Brain microvascular endothelial cell (primary cell): Measurements from ENCODE around the gene SMPDL3B.

Experiments
- DNase-seq: peaks from one replicate; pipeline ENCODE4 v3.0.0-alpha.2; 2020
- H3K27ac ChIP-seq: fragments of 250-450 bp; sonication (Bioruptor Pico); 2 replicates; pipeline ENCODE4 v1.5.1; 2020; ENCODE audit warnings: mild to moderate bottlenecking, moderate library complexity
- H3K27me3 ChIP-seq: fragments of 250-450 bp; sonication (Bioruptor Pico); replicated peaks from 2 replicates; pipeline ENCODE4 v1.5.1; 2020; ENCODE audit warnings: mild to moderate bottlenecking
- H3K36me3 ChIP-seq: fragments of 250-450 bp; sonication (Bioruptor Pico); replicated peaks from 2 replicates; pipeline ENCODE4 v1.5.1; 2020; ENCODE audit warnings: mild to moderate bottlenecking
- H3K4me3 ChIP-seq: 2 replicates; pipeline ENCODE4 v1.5.1; 2011; ENCODE audit warnings: low read depth, mild to moderate bottlenecking, control low read depth, low read length, moderate library complexity
- in situ Hi-C: cut with HindIII; loops from 2 replicates; pipeline ENCODE4 v1.10.0; 2017; ENCODE audit warnings: low sequenced_read_pairs, low pct_ligation_motif_present
- TF ChIP-seq, protein P1 (sequence below): IDR thresholded peaks from 2 replicates; pipeline ENCODE4 v1.5.1; 2011; ENCODE audit warnings: low read depth, mild to moderate bottlenecking, moderate library complexity, low read length, control low read depth, inconsistent platforms; ENCODE audit errors: missing control alignments

The SMPDL3B gene

DNA sequence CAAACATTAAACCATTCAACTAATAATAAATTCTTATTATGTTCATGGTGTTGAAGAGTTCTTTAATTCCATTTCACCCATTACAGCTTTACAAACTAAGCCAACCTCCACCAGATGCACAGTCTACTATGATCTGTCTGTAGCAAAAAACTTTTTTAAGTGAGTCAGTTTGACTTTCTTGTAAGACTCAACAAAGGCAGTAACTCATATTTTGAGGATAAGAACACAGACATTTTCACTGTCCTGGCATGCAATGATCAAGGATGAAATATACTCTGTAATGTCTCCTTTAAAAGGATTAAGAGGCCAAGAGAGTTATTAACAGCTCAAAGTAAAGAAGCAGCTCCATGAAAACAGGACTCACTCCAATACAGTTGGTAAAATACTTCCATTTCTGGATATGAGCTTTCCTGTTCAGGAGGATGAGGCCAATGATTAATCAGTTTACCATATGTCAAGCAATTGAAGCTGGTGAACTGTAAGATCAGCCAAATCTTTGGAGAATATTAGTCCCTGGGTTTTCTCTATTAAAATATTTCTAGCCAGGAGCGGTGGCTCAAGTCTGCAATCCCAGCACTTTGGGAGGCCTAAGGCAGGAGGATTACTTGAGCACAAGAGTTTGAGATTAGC is 45.5 kb downstream of the SMPDL3B start:
- TF ChIP-seq, protein P1, sequence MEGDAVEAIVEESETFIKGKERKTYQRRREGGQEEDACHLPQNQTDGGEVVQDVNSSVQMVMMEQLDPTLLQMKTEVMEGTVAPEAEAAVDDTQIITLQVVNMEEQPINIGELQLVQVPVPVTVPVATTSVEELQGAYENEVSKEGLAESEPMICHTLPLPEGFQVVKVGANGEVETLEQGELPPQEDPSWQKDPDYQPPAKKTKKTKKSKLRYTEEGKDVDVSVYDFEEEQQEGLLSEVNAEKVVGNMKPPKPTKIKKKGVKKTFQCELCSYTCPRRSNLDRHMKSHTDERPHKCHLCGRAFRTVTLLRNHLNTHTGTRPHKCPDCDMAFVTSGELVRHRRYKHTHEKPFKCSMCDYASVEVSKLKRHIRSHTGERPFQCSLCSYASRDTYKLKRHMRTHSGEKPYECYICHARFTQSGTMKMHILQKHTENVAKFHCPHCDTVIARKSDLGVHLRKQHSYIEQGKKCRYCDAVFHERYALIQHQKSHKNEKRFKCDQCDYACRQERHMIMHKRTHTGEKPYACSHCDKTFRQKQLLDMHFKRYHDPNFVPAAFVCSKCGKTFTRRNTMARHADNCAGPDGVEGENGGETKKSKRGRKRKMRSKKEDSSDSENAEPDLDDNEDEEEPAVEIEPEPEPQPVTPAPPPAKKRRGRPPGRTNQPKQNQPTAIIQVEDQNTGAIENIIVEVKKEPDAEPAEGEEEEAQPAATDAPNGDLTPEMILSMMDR = no peak
- peaks cover 10% of the 10 kb centered on the region for H3K36me3 ChIP-seq
- H3K4me3 ChIP-seq = no peak overlapping the region
- no peaks in the 10 kb centered on the region for H3K27me3 ChIP-seq
- no peak overlapping the region for H3K27ac ChIP-seq
- in situ Hi-C loops = loop anchor here (10.0 kb wide), 1 partner anchor 126 kb away; no protein-coding TSS in a partner anchor
- no peak for DNase-seq

DNA sequence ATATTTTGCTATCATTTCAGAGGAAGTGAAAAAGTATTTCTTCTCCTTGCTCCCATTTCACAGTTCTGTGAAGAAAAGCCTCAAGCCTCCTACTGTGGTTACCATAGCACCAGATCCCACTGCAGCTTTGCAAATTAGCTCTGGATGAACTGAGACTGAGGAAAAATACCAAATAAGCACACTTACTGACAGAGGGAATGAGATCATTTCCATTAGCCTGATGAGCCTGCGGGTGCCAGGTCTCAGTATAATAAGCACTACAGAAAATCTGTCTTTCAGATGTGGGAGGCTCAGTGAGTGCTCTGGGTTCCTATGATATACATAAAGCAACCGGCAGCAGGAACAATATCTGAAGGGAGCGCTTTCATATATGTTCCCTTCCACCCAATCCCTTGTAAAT is 46.3 kb downstream of the SMPDL3B start:
- Histone ChIP-seq H3K36me3 (peaks cover 13% of the 10 kb centered on the region), H3K27me3 (no peaks in the 10 kb centered on the region), H3K4me3 (no peak overlapping the region), H3K27ac (no peak overlapping the region)
- DNase-seq = no peak
- in situ Hi-C loops = loop anchor here (10.0 kb wide), 1 partner anchor 126 kb away; no protein-coding TSS in a partner anchor
- TF ChIP-seq, protein P1 = no peak

DNA sequence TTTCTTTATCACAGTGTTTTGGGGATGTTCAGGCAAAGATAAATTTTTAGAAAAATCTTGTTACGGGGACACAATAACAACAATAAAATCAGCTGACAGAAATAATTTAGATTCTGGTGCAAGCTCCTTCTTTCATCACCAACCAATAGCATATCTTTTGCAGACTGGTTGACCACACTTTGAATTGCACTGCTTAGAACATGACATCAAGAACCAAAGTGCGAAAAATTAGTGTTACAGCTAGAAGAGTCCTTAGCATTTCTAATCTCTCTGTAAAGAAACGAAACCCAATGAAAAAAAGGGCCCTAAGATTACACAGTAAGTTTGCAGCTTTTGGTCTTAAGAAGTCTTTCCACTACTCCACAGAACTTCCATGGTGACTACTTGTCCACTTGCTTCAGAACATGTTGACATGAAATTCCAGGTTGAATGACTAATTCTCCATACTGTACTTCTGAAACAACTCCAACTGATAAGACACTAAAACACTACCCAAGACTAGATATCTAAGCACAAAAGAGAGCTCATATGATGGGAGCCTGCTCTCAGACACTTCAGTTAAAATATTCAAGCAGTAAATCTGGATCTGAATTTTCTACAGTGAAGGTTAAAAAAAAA is 56.2 kb downstream of the SMPDL3B start:
- in situ Hi-C loops = no loop called here
- H3K36me3 ChIP-seq = peaks cover 51% of the 10 kb centered on the region
- H3K27ac ChIP-seq = peak overlapping the region; percentile 18
- TF ChIP-seq, protein P1 = no peak
- peak; percentile 31 for DNase-seq
- H3K4me3 ChIP-seq = no peak overlapping the region
- H3K27me3 ChIP-seq = no peaks in the 10 kb centered on the region

DNA sequence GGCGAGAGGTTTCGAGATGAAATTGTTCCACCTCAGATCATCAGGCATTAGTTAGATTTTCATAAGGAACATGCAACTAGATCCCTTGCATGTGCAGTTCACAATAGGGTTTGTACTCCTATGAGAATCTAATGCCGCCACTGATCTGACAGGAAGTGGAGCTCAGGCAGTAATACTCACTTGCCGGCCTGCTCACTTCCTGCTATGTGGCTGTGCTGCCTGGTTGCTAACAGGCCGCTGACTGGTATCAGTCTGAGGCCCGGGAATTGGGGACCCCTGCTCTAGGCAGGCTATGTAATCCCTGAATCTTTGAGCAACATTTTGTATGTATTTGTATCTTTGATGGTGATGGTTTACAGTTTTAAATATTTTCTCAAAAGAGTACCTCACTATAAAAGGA is 57.5 kb downstream of the SMPDL3B start:
- Histone ChIP-seq H3K36me3 (peaks cover 54% of the 10 kb centered on the region), H3K4me3 (no peak overlapping the region), H3K27ac (no peak overlapping the region), H3K27me3 (no peaks in the 10 kb centered on the region)
- TF ChIP-seq, protein P1 = no peak
- in situ Hi-C loops = no loop called here
- DNase-seq = peak; percentile 20

DNA sequence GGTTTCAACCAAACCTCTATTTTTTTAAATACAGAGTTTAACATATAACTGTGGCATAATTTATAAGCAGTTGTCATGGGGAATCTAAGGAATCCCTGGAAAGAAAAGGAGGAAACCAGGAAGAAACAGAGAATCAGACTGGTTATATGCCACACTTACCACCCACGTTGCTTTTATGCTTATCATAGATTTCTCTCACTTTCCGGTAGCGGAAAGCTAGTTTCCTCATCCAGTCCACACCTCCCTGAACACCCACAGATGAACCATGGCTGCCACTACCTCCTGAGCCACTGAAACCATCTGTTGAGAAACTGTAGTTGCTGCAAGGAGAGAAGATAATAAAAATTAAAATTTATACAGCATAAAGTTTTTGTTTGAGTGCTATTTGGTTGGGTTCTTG is 58.4 kb downstream of the SMPDL3B start:
- Histone ChIP-seq H3K27me3 (no peaks in the 10 kb centered on the region), H3K27ac (no peak overlapping the region), H3K4me3 (no peak overlapping the region), H3K36me3 (peaks cover 55% of the 10 kb centered on the region)
- in situ Hi-C loops = no loop called here
- no peak for DNase-seq
- TF ChIP-seq, protein P1 = no peak
